Measurements from ENCODE around the gene ZNF746. TPM values are rescaled to one million over a fixed set of nuclear protein-coding genes. Genes with fewer than 3 reads are reported as not detected.

ZNF746 gene
- total and polyA plus RNA-seq, 9 of the 15 experiments (the other 6 are each of a cell fraction or from before 2014, with no cell fraction given) = 1.7 to 31.6 (median 13.3) TPM

GRCh38 chr7:149460493-149461277, 36.9 kb downstream of the ZNF746 start, which contains the start of gene ZNF777 (continued):
- TF ChIP-seq MTA3 (IDR thresholded peaks at IDR 0.05; ENCODE audit: borderline replicate concordance) = peak; percentile 83; the same call in 1 of the 2 replicates
- no peak for TF ChIP-seq CHD4 (IDR thresholded peaks at IDR 0.05; ENCODE audit: insufficient read depth, insufficient replicate concordance, low read depth, low read length, poor library complexity, severe bottlenecking)
- TF ChIP-seq HCFC1 (IDR thresholded peaks at IDR 0.05; ENCODE audit: low read depth, low read length) = peak; percentile 76
- TF ChIP-seq GABPB1 (CRISPR knock-in tag; IDR thresholded peaks at IDR 0.05) = peak; percentile 62; the same call in 1 of the 2 replicates
- no peak for TF ChIP-seq ZNF407 (IDR thresholded peaks at IDR 0.05; ENCODE audit: low read depth)
- TF ChIP-seq BRF1 (IDR thresholded peaks at IDR 0.05; ENCODE audit: borderline replicate concordance, extremely low read depth, insufficient read length) = no peak
- no peak for TF ChIP-seq ZBTB49 (CRISPR knock-in tag; IDR thresholded peaks at IDR 0.05; ENCODE audit: borderline replicate concordance)
- no peak for TF ChIP-seq MTF1 (CRISPR knock-in tag; IDR thresholded peaks at IDR 0.05; ENCODE audit: borderline replicate concordance)
- no peak for TF ChIP-seq ZSCAN29 (IDR thresholded peaks at IDR 0.05)
- TF ChIP-seq NBN (IDR thresholded peaks at IDR 0.05; ENCODE audit: low read depth) = no peak
- TF ChIP-seq FOXJ3 (CRISPR knock-in tag; IDR thresholded peaks at IDR 0.05) = no peak
- no peak for TF ChIP-seq XRCC4 (IDR thresholded peaks at IDR 0.05; ENCODE audit: extremely low read depth, insufficient read depth, insufficient read length)
- no peak for TF ChIP-seq MCM5 (IDR thresholded peaks at IDR 0.05; ENCODE audit: low read depth)
- peak; percentile 82; the same call in 1 of the 2 replicates for TF ChIP-seq ZBTB7A (IDR thresholded peaks at IDR 0.05; ENCODE audit: borderline replicate concordance, control insufficient read depth, low read depth, low read length)
- no peak for TF ChIP-seq KDM2B (CRISPR knock-in tag; IDR thresholded peaks at IDR 0.05)

All from K562 (cell line).